Neural progenitor cell (in vitro differentiated cells): ENCODE results near the gene STX8.

Source experiments
- EZH2phosphoT487 ChIP-seq: fragments of 200-600 bp; sonication (generic); IDR thresholded peaks from 2 replicates; pipeline ENCODE4 v1.6.1; 2017; ENCODE audit warnings: antibody characterized with exemption
- TF ChIP-seq, protein P1 (sequence below): fragments of 200-600 bp; sonication (generic); IDR thresholded peaks from 2 replicates; pipeline ENCODE4 v1.5.1; 2017; ENCODE audit warnings: antibody characterized with exemption, mild to moderate bottlenecking

GRCh38 chr17:9419932-9420453, 155.6 kb downstream of the STX8 start:
- TF ChIP-seq, protein P1, sequence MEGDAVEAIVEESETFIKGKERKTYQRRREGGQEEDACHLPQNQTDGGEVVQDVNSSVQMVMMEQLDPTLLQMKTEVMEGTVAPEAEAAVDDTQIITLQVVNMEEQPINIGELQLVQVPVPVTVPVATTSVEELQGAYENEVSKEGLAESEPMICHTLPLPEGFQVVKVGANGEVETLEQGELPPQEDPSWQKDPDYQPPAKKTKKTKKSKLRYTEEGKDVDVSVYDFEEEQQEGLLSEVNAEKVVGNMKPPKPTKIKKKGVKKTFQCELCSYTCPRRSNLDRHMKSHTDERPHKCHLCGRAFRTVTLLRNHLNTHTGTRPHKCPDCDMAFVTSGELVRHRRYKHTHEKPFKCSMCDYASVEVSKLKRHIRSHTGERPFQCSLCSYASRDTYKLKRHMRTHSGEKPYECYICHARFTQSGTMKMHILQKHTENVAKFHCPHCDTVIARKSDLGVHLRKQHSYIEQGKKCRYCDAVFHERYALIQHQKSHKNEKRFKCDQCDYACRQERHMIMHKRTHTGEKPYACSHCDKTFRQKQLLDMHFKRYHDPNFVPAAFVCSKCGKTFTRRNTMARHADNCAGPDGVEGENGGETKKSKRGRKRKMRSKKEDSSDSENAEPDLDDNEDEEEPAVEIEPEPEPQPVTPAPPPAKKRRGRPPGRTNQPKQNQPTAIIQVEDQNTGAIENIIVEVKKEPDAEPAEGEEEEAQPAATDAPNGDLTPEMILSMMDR = no peak
- no peak for TF ChIP-seq EZH2phosphoT487
